GM21423 (cell line): ENCODE measurements around the gene SLC9A3.

Experiments
- ATAC-seq: cut with Tn5 transposase; IDR thresholded peaks from one replicate; pipeline ENCODE4 v1.9.1; 2021; ENCODE audit warnings: mild to moderate bottlenecking, moderate library complexity; ENCODE audit not compliant: unreplicated experiment

SLC9A3 gene

GRCh38 chr5:539469-540070 is 15.3 kb upstream of the SLC9A3 start:
- ATAC-seq: no peak

GRCh38 chr5:538801-539468 is 14.7 kb upstream of the SLC9A3 start:
- ATAC-seq: no peak

- no peak for ATAC-seq
Measured at GRCh38 chr5:538271-538771, 14.1 kb upstream of the SLC9A3 start.

DNA sequence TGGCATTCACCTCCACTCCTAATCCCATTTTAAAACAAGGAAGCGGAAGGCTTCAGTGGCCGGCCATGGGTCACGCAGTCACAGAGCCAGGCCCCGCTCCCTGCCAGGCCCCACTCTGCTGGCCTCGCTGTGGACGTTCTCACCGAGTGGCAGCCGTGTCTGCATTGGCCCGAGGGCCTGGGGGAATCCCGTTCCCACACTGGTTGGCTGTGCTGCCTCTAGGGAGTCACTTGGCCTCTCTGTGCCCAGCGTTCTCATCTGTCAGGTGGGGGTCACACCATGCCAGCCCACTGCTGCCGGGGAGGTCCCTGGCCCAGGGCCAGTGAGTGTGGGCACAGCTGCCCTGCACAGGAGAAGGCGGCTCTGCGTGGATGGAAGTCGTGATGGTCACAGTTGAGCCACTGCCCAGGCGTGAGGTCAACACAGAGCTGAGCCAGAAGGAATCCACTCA is 13.4 kb upstream of the SLC9A3 start:
- no peak for ATAC-seq

- ATAC-seq: no peak
Measured at GRCh38 chr5:537098-537497, 12.8 kb upstream of the SLC9A3 start.

DNA sequence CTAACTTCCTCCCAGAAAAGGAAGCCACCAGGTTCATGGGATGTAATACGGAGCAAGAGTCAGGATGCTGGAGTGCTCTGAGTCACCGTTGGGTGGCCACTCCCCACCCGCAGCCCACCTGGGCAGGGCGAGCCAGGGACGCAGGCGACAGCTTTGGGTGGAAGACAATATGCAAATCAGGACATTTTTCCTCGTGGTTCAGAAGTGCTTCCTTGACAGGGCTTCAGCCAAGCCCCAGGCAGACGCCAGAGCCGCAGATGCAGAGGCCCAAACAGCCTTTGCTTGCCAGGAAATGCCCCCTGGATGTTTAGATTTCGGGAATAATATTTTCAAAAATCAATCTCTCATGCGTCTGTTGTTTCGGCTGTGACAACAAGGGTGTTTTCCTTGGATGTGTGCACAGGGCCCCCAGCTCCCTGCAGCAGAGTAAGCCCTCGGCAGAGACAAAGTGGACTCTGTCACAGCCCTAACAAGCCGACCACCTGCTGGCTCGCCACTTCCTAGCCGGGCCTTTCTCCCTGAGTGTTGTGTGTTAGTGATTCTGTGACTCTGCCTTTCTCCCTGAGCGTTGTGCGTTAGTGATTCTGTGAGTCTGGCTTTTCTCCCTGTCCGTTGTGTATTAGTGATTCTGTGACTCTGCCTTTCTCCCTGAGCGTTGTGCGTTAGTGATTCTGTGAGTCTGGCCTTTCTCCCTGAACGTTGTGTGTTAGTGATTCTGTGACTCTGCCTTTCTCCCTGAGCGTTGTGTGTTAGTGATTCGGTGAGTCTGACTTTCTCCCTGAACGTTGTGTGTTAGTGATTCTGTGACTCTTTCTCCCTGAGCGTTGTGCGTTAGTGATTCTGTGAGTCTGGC is 11.8 kb upstream of the SLC9A3 start:
- ATAC-seq: no peak

DNA sequence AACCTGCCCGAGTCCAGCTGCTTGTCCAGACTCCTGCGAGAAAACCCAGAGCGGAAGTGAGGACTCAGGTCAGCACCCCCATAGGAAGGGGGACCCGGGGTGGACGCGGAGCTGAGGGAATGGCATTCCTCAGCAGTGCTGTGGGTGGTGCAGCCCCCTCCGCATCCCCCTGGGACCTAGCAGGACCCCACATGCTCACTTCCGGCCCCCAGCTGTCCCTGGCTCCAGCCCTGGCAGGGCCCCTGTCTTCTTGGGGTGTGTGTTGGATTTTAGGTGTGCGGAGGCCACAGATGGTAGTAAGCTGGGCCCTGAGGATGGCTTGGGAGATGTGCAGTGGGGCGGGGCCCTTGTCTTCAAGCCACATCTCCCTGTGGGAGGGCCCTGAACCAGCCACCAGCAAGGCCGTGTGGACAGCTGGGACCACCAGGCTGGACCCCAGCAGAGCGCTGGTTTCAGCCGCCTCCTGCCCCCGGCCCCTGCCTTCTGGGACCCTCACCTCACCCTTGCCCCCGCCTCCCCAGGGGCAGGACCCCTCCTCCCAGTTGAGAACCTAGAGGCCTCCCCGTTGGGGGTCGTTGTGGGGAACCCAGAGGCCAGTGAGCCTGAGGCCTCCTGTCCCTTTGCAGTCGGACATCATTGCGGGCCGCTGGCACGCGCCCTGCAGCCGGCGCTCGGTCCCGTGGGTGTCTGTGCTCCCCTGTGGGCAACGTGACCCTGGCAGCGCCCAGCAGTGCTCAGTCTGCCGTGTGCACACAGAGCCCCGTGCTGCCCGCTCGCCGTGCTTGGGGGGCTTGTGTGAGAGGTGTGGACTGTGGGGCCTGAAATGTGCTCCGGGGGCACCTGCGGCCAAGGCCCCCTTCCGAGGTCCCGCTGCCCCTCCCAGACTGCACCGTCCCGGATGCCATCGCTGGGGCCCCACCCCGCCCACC is 10.8 kb upstream of the SLC9A3 start:
- ATAC-seq: no peak

- no peak for ATAC-seq
Measured at GRCh38 chr5:533955-534742, 9.9 kb upstream of the SLC9A3 start.

GRCh38 chr5:533243-533954 is 9.2 kb upstream of the SLC9A3 start:
- no peak for ATAC-seq

DNA sequence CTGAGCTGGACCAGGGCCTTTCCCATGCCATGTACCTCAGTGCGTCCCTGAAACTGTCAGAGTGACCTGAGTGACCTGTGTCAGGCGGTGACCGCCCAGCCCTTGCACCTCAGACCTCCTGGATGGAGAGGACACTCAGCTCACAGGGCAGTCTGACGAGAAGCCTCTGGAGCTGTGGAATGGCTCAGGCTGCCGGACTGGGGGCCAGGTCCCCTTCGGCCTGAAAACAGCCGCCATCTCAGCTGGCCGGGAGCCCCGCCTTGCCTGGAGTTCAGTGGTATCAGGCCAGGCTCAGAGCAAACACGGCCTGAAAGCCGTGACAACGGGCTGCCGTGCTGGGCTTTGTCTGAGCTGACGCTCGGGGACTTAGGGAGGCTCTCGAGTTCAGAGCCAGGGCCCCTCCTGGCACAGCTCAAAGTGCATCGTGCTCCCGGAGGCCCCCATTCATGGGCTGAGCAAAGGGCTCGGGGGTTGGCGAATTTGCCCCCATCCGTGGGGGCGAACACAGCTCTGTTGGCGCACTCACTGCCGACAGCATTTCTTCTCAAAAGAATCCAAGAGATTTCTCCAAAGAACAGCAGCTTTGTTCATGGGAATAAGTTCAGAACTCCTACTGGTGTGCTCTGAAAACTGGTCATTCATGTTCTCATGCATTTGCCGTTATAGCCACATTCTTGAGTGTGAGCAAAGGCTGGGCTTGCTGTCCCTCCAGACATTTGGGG is 8.4 kb upstream of the SLC9A3 start:
- ATAC-seq: no peak

GRCh38 chr5:531749-532315 is 7.6 kb upstream of the SLC9A3 start:
- ATAC-seq: no peak

DNA sequence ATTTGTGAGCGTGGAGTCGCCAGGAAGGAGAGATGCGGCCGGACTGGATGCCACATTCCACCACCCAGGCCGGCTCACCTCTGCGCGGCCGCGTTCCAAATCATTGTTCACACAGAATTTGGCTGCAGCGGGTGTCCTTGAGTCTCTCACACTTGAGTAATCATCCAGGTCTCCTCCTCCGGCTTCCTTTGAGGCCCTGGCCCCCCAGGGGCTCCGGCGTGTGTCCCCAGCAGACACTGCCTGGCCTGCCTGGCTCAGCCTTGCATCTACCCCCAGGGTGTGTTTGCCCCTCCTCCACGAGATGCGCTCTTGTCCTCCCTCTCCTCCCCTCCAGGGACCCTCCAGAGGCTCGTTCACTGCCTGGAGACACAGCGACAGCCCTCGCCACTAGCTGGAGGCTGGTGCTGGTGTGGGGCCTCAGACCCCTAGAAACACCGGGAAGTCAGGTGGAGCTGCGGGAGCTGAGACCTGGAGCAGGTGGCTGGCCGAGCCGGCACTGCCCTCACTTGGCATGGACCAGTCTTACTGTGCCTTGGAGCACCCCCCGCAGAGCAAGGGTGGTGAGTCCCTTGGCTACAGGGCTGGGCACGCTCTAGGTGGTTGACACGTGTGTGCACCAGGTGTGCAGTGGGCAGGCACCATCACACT is 7.0 kb upstream of the SLC9A3 start:
- no peak for ATAC-seq

- ATAC-seq: no peak
Measured at GRCh38 chr5:530001-530955, 6.0 kb upstream of the SLC9A3 start.

DNA sequence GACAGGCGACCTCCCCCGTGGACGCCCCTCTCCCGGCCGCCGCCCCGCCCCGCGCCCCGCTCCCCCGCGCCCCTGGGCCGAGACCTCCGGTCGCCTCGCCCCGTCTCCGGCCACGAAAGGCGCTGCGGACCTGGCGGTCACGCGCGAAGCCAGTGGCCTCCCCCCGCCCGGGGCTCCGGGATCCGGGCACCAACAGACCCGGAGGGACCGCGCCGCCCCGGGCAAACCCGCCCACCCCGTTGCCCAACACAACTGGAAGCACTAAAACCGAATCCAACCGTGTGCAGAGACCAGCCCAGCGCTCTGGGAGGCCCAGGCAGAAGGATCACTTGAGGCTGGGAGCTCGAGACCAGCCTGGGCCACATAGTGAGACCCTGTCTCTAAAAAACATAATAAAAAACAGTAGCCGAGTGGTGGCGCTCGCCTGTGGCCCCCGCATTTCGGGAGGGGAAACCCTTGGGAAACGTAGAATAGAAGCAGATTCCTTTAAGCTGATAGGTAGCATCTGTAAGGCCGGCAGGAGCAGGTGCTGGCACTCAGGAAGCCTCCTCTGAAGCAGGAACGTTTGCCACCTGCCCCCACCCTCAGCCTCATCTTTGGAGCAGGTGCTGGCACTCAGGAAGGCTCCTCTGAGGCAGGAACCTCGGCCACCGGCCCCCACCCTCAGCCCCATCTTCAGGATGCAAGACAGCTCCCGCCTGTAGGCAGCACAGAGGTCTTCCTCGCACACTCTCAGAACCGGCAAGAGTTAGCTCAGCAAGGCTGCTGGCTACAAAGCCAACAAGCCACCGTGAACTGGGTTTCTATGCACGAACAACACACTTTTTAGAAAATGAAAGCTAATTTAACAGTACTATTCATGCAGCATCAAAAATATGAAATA is 4.6 kb upstream of the SLC9A3 start:
- no peak for ATAC-seq
